Hematopoietic multipotent progenitor cell (in vitro differentiated cells): ENCODE results near the gene PLAAT2. TPM values are rescaled to one million over a fixed set of nuclear protein-coding genes. Genes with fewer than 3 reads are reported as not detected.

Source experiments
- DNase-seq, 3 donors: peaks; one replicate each; pipeline ENCODE4 v3.0.0-alpha.2; 2011 to 2015; ENCODE audit warnings: low read depth in 2 of 3, low spot score in 2 of 3
- total RNA-seq: library from RNA; depleted of rRNA; stranded (reverse); fragments of >200 nt; gene quantifications from one replicate; pipeline ENCODE4 v1.2.3, GENCODE V29; 2012

Gene PLAAT2
- total RNA-seq, 1 donor, result not detected

DNA sequence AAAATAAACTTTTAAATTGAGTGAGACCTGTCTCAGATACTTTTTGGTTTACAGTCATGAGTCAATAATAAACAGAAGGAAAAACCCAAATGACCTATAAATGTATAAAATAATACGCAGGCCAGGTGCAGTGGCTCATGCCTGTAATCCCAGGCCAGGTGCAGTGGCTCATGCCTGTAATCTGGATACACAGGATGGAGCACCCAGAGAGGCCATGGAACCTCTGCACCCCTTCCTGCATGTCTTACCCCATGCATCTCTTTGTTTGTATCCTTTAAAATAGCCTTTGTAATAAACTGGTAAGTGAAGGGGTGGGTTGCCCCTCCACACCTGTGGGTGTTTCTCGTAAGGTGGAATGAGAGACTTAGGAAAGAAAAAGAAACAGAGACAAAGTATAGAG is 35.5 kb downstream of the PLAAT2 start:
- no peak for DNase-seq

DNA sequence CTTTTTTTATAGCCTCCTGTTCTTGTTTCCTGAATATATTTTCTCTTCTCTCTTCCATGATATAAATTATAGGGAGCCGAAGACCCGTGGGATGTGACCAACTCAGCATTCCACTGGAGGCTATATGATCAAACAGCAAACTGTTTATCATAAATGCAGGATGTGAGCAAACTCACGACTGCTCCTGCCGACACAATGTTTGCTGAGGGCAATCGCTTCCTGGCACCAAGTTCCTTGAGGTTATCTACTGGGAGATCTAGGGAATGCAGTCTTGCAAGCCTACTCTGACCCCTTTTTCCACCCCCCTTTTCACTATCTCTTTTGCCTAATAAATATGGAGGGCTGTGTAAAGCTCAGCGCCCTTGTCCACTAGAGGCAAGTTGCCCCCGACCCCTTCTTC is 40.0 kb downstream of the PLAAT2 start:
- DNase-seq, result no peak

DNA sequence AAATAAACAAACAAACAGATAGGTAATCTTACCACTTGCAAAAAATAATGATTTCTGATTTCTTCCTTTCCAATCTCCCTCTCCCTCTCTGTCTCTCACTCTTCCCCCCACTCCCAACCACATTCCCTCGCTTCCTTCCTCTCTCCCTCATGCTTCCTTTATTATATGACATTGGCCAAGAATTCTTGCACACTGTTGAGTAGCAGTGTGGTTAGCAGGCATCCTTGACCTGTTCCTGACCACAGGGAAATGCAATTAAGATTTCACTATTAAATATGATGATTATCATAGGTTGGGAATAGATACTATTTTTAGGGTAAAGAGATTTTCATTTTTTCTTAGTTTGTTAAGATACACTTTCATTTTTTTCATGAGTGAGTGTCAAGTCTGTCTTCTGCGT is 41.3 kb downstream of the PLAAT2 start:
- DNase-seq, result no peak

DNA sequence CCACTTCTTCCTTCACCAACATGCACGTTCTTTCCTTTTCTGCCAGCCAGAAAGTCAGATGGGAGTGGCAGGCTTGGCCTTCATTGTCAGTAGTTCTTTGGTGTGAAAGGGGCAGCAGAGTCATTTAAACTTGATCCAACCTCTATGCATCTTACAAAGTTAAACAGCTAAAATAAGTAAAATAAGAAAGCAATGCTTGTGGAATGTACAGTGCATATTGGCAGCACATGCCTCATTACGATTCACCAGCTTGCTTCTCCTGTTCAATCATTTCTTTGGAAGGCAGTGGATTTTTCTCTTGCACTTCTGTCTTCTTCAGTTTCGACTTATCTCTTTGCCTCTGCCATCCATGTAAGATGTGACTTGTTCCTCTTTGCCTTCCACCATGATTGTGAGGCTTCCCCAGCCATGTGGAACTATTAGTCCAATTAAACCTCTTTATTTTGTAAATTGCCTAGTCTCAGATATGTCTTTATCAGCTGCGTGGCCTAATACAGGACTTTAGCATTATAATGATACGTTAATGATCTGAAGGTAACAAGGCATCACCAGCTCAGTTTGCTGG is 42.5 kb downstream of the PLAAT2 start:
- no peak for DNase-seq

DNA sequence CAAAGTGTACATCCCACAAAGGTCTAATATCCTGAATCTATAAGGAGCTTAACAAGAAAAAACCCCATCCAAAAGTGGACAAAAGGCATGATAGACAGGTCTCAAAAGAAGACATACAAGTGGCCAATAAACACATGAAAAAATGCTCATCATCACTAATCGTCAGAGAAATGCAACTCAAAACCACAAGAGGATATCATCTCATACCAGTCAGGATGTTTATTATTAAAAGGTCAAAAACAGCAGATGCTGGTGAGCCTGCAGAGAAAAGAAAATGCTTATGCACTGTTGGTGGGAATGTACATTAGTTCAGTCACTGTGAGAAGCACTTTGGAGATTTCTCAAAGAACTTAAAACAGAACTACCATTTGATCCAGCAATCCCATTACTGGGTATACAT is 44.6 kb downstream of the PLAAT2 start:
- DNase-seq, result peak in 1 of 3 donors; percentile 48

DNA sequence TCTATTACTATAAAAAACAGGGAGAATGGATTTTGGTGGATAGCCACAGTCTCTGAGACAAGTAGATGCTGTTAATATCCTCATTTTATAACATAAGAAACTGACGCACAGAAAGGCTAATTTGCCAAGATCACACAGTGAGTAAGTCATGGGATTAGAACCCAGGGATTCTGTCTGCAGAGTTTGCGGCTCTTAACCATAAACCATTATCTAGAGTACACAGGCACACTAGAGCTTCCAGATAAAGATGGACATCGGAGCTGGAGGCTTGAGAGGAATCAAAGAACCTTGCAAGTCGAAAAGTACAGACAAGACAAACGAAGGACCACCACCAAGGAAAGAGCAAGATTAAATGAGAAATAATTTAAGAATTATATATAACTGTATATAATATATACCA is 46.0 kb downstream of the PLAAT2 start:
- no peak for DNase-seq

DNA sequence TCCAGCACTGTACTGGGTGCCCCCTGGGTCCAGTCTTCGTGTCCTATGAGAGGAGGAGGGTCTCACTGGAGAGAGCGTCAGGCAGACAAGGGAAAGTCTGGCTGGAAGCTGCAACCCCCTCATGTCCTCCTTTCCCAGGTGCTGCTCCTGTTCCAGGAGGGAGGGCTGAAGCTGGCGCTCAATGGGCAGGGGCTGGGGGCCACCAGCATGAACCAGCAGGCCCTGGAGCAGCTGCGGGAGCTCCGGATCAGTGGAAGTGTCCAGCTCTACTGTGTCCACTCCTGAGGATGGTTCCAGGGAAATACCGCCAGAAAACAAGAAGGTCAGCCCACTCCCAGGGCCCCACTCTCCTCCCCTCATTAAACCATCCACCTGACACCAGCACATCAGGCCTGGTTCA is 47.1 kb downstream of the PLAAT2 start:
- DNase-seq, result no peak

DNA sequence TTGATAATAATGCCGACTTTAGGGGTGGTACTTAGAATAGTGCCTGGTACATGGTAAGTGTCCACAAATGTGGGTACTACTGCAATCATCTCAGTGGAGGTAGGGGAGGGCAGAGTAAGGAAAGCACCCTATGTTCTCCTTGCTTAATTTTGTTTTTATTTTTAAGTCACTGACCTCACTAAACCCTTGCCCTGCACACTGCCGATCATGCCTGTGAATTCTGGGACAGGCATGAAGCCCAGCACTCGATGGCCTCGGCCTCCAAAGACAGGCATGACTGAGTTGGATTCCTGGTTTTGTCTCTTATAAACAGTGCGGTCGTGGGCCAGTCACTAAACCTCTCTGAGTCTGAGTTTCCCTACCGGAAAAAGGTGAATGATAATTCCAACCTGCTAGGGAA is 50.4 kb downstream of the PLAAT2 start:
- no peak for DNase-seq

DNA sequence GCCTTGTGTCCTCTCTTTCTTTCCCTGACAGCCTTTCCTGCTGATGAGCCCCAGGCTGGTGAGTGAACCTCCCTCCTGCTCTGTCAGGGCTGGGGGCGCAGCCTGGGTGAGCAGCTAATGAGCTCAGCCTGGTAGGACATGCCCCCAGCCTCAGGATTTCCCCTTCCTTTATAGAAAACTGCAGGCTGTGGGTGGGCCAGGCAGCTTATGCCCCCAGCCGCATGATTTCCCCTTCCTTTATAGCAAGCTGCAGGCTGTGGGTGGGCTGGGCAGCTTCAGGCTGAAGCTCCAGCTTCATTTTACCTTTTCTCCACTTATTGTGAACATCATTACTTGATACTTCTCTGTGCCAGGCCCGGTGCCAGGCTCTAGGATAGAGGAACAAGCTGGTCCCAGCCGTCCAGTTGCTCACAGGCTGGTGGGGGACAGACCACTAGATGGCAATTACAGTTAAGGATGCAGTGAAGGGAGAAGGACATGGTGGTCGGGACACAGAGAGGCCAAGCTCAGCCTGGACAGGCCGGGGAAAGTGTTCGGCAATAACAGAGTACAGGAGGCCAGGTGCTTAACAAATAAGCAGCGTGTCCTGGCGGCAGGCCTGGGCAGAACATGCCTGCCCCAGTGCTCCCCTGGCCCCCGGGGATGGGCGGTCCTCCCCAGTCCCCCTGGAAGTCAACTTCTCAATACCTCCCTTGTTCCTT is 52.0 kb downstream of the PLAAT2 start:
- peak in 1 of 3 donors; percentile 78 for DNase-seq

DNA sequence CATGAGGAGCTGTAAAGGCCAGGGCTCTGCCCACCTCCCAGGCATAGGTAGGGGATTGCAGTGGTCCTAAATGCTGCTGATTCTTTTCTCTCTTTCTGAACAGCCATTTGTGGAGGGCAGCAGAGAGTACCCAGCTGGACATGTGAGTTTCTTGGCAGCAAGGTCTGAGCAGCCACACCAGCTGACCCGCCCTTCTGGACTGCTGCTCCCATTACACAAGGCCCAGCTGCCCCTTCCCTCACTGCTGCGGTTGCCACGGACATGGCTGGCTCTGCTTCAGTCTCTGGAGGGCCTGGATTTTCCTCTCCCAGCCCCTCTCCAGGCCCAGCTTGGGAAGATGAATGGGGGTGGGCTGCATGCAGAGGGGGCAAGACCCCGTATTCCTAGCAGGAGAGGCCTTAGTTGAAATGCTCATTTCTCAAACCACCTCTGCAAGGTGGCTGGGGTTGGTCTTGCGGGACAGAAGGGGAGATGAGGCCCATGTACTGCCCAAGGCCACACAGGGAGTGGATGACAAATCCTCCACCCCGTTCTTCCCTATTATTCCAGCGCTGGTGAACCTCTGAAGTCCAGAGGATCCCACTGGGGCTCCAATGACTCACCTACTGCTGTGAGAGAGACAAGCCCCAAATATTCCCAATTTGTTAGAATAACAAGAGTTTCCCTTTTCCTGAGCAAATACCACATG is 52.7 kb downstream of the PLAAT2 start:
- DNase-seq, result no peak

DNA sequence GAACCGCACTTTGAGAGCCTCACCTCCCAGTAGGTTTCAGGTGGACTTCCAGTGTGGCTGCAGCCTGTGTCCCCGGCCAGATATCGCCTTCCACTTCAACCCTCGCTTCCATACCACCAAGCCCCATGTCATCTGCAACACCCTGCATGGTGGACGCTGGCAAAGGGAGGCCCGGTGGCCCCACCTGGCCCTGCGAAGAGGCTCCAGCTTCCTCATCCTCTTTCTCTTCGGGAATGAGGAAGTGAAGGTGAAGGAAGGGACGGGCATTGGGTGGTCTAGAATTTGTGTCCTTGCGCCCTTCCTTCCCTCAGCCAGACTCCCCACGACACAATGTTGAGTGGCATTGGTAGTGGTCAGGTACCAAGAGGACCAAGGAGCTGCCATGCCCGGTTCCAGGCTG is 54.4 kb downstream of the PLAAT2 start:
- no peak for DNase-seq

DNA sequence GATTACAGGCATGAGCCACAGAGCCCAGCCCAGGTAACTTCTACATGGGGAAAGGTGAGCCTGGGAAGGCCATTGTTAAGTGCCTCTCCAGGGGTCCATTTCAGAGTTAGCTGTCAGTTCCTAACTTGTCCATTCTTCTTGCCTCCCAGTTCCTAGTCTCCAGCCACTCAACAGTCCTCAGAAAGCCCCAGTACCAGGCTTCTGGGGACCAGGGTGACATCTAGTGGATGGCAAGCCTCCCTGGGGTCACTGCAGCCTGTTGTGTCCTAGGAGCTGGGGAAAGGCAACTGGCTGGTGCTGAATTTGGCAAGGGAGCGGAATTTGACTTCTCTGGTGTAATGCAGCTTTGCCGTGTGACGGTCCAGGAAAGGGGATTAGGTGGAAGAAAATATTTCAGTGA is 55.2 kb downstream of the PLAAT2 start:
- peak in 2 of 3 donors; percentile 53 to 76 for DNase-seq

DNA sequence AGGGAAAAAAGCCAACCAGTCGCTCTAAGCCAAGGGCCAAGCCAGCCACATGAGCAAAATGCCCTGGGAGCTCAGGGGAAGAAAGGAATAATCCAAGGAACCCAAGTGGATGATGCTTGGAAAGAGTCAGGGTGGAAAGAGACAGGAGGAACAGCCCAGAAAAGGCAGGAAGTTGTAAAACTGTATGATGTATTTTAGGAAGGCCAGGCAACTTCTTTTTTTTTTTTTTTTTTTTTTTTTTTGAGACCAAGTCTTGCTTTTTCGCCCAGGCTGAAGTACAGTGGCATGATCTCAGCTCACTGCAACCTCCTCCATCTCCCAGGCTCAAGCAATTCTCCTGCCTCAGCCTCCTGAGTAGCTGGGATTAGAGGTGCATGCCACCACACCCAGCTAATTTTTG is 55.7 kb downstream of the PLAAT2 start:
- DNase-seq, result no peak

DNA sequence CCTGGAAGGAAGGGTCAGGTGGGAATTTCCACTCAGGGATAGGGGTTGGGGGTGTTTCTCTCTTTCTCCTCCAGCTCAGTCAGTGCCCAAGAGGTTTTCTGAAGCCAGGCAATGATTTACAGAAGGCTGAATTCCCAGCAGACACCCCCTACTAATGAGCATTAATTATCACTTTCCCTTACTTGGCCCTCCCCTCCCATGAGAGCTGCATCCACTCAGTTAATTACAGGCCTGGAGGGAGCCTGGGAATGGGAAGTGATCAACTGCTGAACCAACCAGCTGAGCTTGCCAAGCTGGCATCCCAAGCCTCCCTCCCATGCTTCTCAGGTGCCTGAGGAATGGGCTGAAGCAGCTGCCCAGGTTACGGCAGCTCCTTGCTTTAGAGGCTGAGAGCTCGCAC is 56.3 kb downstream of the PLAAT2 start:
- DNase-seq, result no peak

DNA sequence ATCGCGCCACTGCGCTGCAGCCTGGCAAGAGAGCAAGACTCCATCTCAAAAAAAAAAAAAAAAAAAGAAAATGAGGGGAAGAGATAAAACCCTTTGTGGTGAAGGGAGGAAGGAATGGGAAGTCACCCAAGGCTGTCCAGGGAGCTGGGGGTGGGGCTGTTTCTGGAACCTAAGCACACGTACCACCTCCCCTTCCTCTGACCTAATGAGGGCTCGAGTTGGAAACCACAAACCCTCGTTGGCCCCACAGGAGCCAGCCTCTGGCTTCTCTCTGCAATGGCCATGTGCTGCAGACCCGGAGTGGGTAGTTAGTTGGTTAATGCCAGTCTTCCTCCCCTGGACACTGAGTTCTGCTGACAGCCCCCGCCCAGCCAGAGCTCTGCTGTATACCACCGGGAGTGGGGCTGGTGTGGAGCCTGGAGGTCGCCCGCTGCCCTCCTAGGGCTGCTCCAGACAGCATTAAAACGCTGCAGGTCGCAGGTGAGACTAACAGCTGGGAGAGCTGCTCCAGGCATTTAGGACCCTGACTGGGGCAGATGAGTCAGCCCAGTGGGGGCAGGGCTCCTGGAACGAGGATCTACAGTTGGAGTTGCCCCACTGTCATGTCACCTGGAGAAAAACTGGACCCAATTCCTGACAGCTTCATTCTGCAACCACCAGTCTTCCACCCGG is 57.2 kb downstream of the PLAAT2 start, which contains the start of gene LGALS12:
LGALS12 (plus strand) TSS at position 228 of the 672 bp plus-strand sequence; CDS start at position 603, 375 bp downstream.
- DNase-seq, result peak in 2 of 3 donors; percentile 91 to 97

DNA sequence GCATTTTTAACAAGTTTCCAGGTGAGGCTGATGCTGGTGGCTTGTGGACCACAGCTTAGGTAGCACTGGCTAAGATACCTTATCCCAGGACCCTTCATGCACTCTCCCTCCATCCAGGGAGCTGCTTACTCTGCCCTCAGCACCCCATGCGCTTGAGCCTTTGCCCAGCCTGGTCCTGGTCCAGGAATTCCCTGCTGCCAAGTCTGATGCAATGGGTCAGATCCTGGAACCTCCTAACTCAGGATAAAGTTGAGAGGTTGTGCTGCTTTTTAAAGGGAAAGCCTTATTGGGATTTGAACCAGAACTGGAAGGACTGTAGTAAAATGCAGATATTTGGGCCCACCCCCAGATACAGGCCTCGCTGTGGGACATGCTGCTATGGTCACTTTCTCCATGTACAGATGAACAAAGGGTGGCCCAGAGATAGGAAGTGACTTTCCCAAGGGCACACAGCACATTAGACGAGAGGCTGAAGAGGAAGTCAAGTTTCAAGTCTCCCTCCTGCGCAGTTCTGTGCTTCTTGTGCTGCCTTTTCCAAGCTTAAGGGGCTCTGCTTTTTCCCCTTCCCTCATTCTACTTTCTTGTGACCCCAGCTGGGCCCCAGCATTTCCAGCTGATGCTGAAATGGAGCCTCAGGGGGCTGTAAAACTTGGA is 58.1 kb downstream of the PLAAT2 start:
- no peak for DNase-seq

DNA sequence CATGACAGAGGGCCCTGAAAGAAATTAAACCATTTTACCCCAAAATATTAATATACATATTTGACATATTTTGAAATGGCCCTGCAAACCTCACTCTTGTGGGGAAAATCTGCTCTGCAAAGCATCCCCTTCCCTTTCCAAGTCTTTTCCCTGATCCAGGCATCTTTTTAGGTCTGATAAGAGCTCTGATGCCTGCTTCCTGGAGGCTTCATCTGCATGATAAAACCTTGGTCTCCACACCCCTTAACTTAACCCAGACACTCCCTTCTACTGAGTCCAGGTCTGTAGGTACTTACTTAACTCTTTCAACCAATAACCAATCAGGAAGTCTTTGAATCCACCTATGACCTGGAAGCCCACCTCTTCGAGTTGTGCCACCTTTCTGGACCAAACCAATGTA is 59.1 kb downstream of the PLAAT2 start:
- no peak for DNase-seq

DNA sequence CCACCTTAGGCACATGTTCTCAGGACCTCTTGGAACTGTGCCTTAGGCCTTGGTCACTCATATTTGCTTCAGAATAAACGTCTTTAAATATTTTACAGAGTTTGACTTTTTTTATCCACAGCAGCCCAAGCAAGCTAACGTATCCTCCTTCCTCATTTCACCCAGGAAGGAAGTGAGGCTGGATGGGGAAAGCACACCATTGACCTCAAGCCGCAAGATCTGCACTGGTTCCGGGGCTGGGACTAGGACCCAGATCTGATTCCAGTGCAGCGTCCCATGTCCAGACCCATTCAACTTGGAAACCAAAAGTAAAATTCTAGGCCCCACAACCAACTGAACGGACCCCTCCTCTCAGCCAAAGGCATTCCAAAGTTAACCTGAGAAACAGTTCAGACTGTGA is 59.7 kb downstream of the PLAAT2 start:
- DNase-seq, result no peak
